Measurements from ENCODE around the gene CHMP4A. TPM values are rescaled to one million over a fixed set of nuclear protein-coding genes. Genes with fewer than 3 reads are reported as not detected.

The CHMP4A gene
- total RNA-seq, 4 donors from 2014 or later, result 51.8 to 82.7 (median 64.7) TPM

DNA sequence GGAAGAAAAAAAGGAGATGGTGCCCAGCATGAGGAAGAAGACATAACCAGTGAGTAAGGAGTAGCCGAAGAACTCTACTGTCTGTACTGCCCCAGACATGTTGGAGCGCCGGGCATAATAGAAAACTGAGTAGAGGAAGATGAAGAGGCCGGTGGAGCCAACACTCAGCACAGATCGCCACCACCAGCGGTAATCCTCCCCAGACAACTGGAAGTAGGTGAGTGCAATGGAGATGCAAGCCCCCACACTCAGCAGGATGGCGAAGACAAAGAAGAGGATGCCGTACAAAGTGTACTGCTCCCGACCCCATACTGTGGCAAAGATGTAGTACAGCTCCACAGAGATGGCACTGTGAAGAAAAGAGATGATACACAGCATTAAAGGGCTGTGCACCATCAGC is 23.8 kb downstream of the CHMP4A start:
- ATAC-seq (ENCODE audit: low FRiP score) (no peak), DNase-seq (ENCODE audit: low spot score) (no peak)
- TF ChIP-seq, protein P1, sequence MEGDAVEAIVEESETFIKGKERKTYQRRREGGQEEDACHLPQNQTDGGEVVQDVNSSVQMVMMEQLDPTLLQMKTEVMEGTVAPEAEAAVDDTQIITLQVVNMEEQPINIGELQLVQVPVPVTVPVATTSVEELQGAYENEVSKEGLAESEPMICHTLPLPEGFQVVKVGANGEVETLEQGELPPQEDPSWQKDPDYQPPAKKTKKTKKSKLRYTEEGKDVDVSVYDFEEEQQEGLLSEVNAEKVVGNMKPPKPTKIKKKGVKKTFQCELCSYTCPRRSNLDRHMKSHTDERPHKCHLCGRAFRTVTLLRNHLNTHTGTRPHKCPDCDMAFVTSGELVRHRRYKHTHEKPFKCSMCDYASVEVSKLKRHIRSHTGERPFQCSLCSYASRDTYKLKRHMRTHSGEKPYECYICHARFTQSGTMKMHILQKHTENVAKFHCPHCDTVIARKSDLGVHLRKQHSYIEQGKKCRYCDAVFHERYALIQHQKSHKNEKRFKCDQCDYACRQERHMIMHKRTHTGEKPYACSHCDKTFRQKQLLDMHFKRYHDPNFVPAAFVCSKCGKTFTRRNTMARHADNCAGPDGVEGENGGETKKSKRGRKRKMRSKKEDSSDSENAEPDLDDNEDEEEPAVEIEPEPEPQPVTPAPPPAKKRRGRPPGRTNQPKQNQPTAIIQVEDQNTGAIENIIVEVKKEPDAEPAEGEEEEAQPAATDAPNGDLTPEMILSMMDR (IDR thresholded peaks at IDR 0.05), result no peak

DNA sequence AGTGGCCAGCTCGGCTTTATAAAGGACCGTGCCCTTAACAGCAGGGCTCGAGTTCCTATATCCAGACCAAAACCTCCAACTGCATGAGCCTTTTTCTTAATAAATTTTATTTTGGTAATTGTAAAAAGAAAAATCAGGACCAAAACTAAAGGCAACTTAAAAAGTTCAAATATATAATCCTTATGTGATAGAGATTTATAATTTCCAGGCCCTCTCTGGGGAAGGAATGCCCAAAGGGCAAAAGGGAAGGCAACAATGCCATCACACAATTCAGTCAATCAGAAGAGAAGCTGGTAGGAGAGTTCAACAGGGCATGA is 24.3 kb downstream of the CHMP4A start:
- TF ChIP-seq, protein P1 (IDR thresholded peaks at IDR 0.05), result no peak
- DNase-seq (ENCODE audit: low spot score), result no peak
- no peak for ATAC-seq (ENCODE audit: low FRiP score)

DNA sequence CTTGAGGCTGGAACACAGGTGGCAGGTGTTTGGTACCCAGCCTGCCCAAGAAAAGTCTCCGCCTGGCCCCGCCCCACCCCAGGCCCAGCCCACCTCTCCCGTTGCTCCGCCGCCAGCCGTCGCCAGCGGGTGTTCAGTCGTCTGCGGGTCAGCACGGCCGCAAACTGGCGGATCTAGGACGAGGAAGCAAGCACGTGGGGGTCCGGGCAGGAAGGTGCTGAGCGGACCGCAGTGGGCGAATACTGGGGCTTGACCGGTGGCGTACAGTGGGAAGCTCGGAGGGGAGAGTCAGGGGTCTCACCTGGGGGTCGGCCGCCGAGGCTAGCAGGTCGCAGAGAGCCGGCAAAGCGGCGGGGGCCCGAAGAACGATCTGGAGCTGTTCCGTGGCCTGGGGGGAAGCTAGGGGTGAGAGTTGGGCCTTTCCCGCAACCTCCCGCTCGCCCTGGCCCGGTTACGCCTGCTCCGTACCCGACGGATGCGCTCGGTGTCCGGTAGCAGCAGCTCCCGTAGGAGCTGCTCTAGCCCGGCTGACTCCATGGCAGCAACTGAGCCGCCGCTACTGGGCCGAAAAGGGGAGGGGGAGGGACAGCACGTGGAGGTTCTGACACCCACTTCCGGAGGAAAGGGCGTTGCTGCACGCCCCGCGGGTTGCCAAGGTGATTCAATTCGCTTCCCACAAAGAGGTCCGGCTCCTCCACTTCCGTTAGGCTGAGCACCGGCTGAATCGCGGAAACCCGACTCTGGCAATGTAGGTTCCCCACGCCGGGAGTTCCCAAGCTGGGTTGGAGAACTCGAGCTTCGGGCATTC is 24.8 kb downstream of the CHMP4A start, which contains the start of gene IPO4:
Gene IPO4 (minus strand): TSS at position 566 of the 808 bp plus-strand sequence. CDS start 29 bp downstream, at position 537.
- peak; percentile 80 for DNase-seq (ENCODE audit: low spot score)
- ATAC-seq (ENCODE audit: low FRiP score), result peak; percentile 90
- TF ChIP-seq, protein P1 (IDR thresholded peaks at IDR 0.05), result no peak

DNA sequence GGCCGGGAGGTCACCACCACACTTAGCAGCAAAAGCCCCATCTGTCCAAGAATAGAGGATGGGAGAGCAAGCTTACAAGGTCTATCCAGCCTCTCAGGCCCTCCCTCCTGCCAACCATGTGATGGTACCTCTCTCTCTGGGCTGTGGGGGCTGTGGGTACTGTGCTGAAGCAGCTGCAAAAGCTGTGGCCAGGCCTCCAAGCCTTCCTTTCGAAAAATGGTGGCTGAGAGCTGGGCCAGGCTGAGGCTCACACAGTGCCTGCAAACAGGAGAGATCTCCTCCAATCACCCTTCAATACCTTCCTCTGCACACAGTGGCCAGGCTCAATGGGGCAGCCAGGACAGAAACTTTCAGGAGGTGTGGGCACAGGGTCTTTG is 25.8 kb downstream of the CHMP4A start:
- DNase-seq (ENCODE audit: low spot score), result no peak
- no peak for ATAC-seq (ENCODE audit: low FRiP score)
- TF ChIP-seq, protein P1 (IDR thresholded peaks at IDR 0.05), result no peak

GRCh38 chr14:24186831-24187538 is 26.3 kb downstream of the CHMP4A start:
- DNase-seq (ENCODE audit: low spot score) (no peak), ATAC-seq (ENCODE audit: low FRiP score) (no peak)

GRCh38 chr14:24185741-24186140 is 27.5 kb downstream of the CHMP4A start:
- DNase-seq (ENCODE audit: low spot score) (no peak), ATAC-seq (ENCODE audit: low FRiP score) (no peak)
- TF ChIP-seq, protein P1 (IDR thresholded peaks at IDR 0.05), result no peak

More at GRCh38 chr14:24186831-24187538, 26.3 kb downstream of the CHMP4A start:
- TF ChIP-seq, protein P1 (IDR thresholded peaks at IDR 0.05), result no peak
